SK-N-SH treated with all-trans-retinoic acid at 6 μM for 48 hours (cell line): ENCODE measurements around the gene CLEC2D.

Experiments
- ATAC-seq: fragments of 200-7000 bp; cut with Tn5 transposase; 3 replicates; pipeline ENCODE4 v1.9.1; 2020; ENCODE audit warnings: mild to moderate bottlenecking, moderate library complexity
- ARNTL ChIP-seq: fragments of 450-650 bp; formaldehyde crosslinking; IDR thresholded peaks from 2 replicates; pipeline ENCODE4 v1.5.0; 2020; ENCODE audit warnings: low read depth, mild to moderate bottlenecking, moderate library complexity, borderline replicate concordance
- BACH2 ChIP-seq: fragments of 250-450 bp; sonication (Bioruptor Pico); IDR thresholded peaks from 2 replicates; pipeline ENCODE4 v1.9.0; 2021; ENCODE audit warnings: mild to moderate bottlenecking, borderline replicate concordance
- CSDC2 ChIP-seq: fragments of 250-450 bp; sonication (Bioruptor Pico); IDR thresholded peaks from 2 replicates; pipeline ENCODE4 v1.5.0; 2020; ENCODE audit warnings: mild to moderate bottlenecking, moderate library complexity
- ESRRG ChIP-seq: fragments of 250-450 bp; sonication (Bioruptor Pico); IDR thresholded peaks from 2 replicates; pipeline ENCODE4 v1.6.1; 2021; ENCODE audit warnings: mild to moderate bottlenecking
- GLIS3 ChIP-seq: fragments of 250-450 bp; sonication (Bioruptor Pico); IDR thresholded peaks from 2 replicates; pipeline ENCODE4 v1.5.0; 2020; ENCODE audit warnings: mild to moderate bottlenecking, moderate library complexity
- ISL1 ChIP-seq: fragments of 250-450 bp; sonication (Bioruptor Pico); IDR thresholded peaks from 2 replicates; pipeline ENCODE4 v2.1.2; 2022; ENCODE audit warnings: mild to moderate bottlenecking, moderate library complexity
- OSR1 ChIP-seq: fragments of 250-450 bp; sonication (Bioruptor Pico); IDR thresholded peaks from 2 replicates; pipeline ENCODE4 v1.8.0; 2022; ENCODE audit warnings: moderate library complexity, mild to moderate bottlenecking, inconsistent platforms
- PATZ1 ChIP-seq: fragments of 250-450 bp; sonication (Bioruptor Pico); IDR thresholded peaks from 2 replicates; pipeline ENCODE4 v1.8.0; 2020; ENCODE audit warnings: mild to moderate bottlenecking, moderate library complexity, borderline replicate concordance
- PPARA ChIP-seq: fragments of 250-450 bp; sonication (Bioruptor Pico); IDR thresholded peaks from 2 replicates; pipeline ENCODE4 v1.5.0; 2020; ENCODE audit warnings: mild to moderate bottlenecking, borderline replicate concordance
- SNAI2 ChIP-seq: fragments of 250-450 bp; sonication (Bioruptor Pico); IDR thresholded peaks from 2 replicates; pipeline ENCODE4 v1.5.0; 2020; ENCODE audit warnings: mild to moderate bottlenecking, moderate library complexity
- TCF4 ChIP-seq: fragments of 250-450 bp; sonication (Bioruptor Pico); IDR thresholded peaks from 2 replicates; pipeline ENCODE4 v1.8.0; 2021; ENCODE audit warnings: mild to moderate bottlenecking, moderate library complexity, borderline replicate concordance
- TOX ChIP-seq: fragments of 250-450 bp; sonication (Bioruptor Pico); IDR thresholded peaks from 2 replicates; pipeline ENCODE4 v1.8.0; 2021; ENCODE audit warnings: mild to moderate bottlenecking, moderate library complexity, borderline replicate concordance
- ZC3H10 ChIP-seq: fragments of 250-450 bp; sonication (Bioruptor Pico); IDR thresholded peaks from 2 replicates; pipeline ENCODE4 v1.5.1; 2021; ENCODE audit warnings: mild to moderate bottlenecking, moderate library complexity
- ZFP3 ChIP-seq: fragments of 250-450 bp; sonication (Bioruptor Pico); IDR thresholded peaks from 2 replicates; pipeline ENCODE4 v1.5.0; 2020; ENCODE audit warnings: mild to moderate bottlenecking, moderate library complexity
- ZNF565 ChIP-seq: fragments of 450-650 bp; formaldehyde crosslinking; conservative IDR thresholded peaks from 2 replicates; pipeline ENCODE4 v1.5.0; 2020; ENCODE audit warnings: low read depth, mild to moderate bottlenecking, moderate library complexity
- ZNF8 ChIP-seq: fragments of 450-650 bp; formaldehyde crosslinking; IDR thresholded peaks from 2 replicates; pipeline ENCODE4 v1.5.0; 2020; ENCODE audit warnings: mild to moderate bottlenecking, moderate library complexity
- TF ChIP-seq, protein P1 (sequence below): fragments of 250-450 bp; sonication (Bioruptor Pico); IDR thresholded peaks from 2 replicates; pipeline ENCODE4 v1.5.1; 2020; ENCODE audit warnings: low read depth, mild to moderate bottlenecking, moderate library complexity
- TF ChIP-seq, protein P2 (sequence below): fragments of 250-450 bp; sonication (Bioruptor Pico); IDR thresholded peaks from 2 replicates; pipeline ENCODE4 v1.8.0; 2021; ENCODE audit warnings: low read depth, mild to moderate bottlenecking, moderate library complexity, borderline replicate concordance
- TF ChIP-seq, protein P3 (sequence below): fragments of 250-450 bp; sonication (Bioruptor Pico); IDR thresholded peaks from 2 replicates; pipeline ENCODE4 v1.5.0; 2020; ENCODE audit warnings: mild to moderate bottlenecking, moderate library complexity

Gene CLEC2D

GRCh38 chr12:9669534-9669933 is at the start of gene CLEC2D:
Gene CLEC2D, plus strand, starts transcription at chr12:9669713. Its CDS starts 22 bp downstream, at chr12:9669735.
- no peak for ATAC-seq
- TF ChIP-seq ARNTL = no peak
- no peak for TF ChIP-seq CSDC2 (CRISPR knock-in tag)
- no peak for TF ChIP-seq SNAI2 (CRISPR knock-in tag)
- TF ChIP-seq PATZ1 (CRISPR knock-in tag) = no peak
- no peak for TF ChIP-seq BACH2 (CRISPR knock-in tag)
- TF ChIP-seq, protein P1, sequence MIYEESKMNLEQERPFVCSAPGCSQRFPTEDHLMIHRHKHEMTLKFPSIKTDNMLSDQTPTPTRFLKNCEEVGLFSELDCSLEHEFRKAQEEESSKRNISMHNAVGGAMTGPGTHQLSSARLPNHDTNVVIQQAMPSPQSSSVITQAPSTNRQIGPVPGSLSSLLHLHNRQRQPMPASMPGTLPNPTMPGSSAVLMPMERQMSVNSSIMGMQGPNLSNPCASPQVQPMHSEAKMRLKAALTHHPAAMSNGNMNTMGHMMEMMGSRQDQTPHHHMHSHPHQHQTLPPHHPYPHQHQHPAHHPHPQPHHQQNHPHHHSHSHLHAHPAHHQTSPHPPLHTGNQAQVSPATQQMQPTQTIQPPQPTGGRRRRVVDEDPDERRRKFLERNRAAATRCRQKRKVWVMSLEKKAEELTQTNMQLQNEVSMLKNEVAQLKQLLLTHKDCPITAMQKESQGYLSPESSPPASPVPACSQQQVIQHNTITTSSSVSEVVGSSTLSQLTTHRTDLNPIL (CRISPR knock-in tag) = no peak
- no peak for TF ChIP-seq GLIS3 (CRISPR knock-in tag)
- TF ChIP-seq OSR1 = no peak
- no peak for TF ChIP-seq ISL1 (CRISPR knock-in tag)
- TF ChIP-seq, protein P2, sequence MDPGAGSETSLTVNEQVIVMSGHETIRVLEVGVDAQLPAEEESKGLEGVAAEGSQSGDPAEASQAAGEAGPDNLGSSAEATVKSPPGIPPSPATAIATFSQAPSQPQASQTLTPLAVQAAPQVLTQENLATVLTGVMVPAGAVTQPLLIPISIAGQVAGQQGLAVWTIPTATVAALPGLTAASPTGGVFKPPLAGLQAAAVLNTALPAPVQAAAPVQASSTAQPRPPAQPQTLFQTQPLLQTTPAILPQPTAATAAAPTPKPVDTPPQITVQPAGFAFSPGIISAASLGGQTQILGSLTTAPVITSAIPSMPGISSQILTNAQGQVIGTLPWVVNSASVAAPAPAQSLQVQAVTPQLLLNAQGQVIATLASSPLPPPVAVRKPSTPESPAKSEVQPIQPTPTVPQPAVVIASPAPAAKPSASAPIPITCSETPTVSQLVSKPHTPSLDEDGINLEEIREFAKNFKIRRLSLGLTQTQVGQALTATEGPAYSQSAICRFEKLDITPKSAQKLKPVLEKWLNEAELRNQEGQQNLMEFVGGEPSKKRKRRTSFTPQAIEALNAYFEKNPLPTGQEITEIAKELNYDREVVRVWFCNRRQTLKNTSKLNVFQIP = no peak
- TF ChIP-seq, protein P3, sequence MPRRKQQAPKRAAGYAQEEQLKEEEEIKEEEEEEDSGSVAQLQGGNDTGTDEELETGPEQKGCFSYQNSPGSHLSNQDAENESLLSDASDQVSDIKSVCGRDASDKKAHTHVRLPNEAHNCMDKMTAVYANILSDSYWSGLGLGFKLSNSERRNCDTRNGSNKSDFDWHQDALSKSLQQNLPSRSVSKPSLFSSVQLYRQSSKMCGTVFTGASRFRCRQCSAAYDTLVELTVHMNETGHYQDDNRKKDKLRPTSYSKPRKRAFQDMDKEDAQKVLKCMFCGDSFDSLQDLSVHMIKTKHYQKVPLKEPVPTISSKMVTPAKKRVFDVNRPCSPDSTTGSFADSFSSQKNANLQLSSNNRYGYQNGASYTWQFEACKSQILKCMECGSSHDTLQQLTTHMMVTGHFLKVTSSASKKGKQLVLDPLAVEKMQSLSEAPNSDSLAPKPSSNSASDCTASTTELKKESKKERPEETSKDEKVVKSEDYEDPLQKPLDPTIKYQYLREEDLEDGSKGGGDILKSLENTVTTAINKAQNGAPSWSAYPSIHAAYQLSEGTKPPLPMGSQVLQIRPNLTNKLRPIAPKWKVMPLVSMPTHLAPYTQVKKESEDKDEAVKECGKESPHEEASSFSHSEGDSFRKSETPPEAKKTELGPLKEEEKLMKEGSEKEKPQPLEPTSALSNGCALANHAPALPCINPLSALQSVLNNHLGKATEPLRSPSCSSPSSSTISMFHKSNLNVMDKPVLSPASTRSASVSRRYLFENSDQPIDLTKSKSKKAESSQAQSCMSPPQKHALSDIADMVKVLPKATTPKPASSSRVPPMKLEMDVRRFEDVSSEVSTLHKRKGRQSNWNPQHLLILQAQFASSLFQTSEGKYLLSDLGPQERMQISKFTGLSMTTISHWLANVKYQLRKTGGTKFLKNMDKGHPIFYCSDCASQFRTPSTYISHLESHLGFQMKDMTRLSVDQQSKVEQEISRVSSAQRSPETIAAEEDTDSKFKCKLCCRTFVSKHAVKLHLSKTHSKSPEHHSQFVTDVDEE (CRISPR knock-in tag) = no peak
- no peak for TF ChIP-seq ESRRG (CRISPR knock-in tag)
- TF ChIP-seq ZFP3 (CRISPR knock-in tag) = no peak
- TF ChIP-seq PPARA (CRISPR knock-in tag) = no peak
- TF ChIP-seq, all 23 proteins: peak for 0

- no peak for ATAC-seq
- TF ChIP-seq OSR1 = no peak
- no peak for TF ChIP-seq TCF4 (CRISPR knock-in tag)
- TF ChIP-seq ESRRG (CRISPR knock-in tag) = no peak
- TF ChIP-seq SNAI2 (CRISPR knock-in tag) = no peak
These were observed 44.5 kb upstream of the CLEC2D start for GRCh38 chr12:9625019-9625418.

DNA sequence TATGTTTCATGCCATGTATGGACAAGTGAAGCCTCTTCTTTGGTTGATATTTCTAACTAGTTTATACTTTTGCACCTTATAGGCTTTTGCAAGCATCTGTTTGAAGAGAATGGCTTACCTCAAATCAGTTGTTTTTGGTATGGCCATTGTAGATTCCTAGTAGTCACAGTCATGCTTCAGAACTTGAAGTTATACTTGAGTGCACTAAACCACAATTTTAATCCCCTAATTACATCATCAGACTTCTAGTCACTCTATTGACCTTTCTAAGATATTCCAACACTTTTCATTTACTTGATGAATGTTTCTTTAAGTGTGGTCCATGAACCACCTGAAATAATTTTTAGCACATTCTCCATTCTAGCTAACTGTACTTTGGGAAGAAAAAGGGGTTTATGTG is 43.2 kb upstream of the CLEC2D start:
- TF ChIP-seq, protein P1 (CRISPR knock-in tag) = no peak
- TF ChIP-seq ESRRG (CRISPR knock-in tag) (no peak), GLIS3 (CRISPR knock-in tag) (no peak), PPARA (CRISPR knock-in tag) (no peak), TOX (no peak), ZNF8 (no peak), SNAI2 (CRISPR knock-in tag) (no peak), ZC3H10 (no peak), ZNF565 (CRISPR knock-in tag) (no peak), ARNTL (no peak), ZFP3 (CRISPR knock-in tag) (no peak), PATZ1 (CRISPR knock-in tag) (no peak)
- TF ChIP-seq, protein P2 = no peak
- TF ChIP-seq, protein P3 (CRISPR knock-in tag) = no peak
- no peak for ATAC-seq
